Keratinocyte (primary cell): ENCODE data around the gene SPAG16. TPM values are rescaled to one million over a fixed set of nuclear protein-coding genes. Genes with fewer than 3 reads are reported as not detected.
A peak's percentile ranks its signal among the peaks of the same experiment; 100 is the strongest.

Experiments
- DNase-seq: peaks from one replicate; pipeline ENCODE4 v3.0.0-alpha.2; 2011; ENCODE audit warnings: low read depth, missing footprints, low spot score
- FAIRE-seq: peaks from 2 replicates; lab custom pipeline; 2011; peaks lifted over from hg19 to GRCh38; lab: Jason Lieb, UNC
- H2AFZ ChIP-seq: 2 replicates; pipeline ENCODE4 v1.6.0; 2012; ENCODE audit warnings: low read length, control low read depth, inconsistent platforms; ENCODE audit not compliant: control insufficient read depth
- H3K27ac ChIP-seq: 2 replicates; pipeline ENCODE4 v1.5.1; 2011; ENCODE audit warnings: low read length; ENCODE audit not compliant: control insufficient read depth, insufficient read depth
- H3K27me3 ChIP-seq: 3 replicates; pipeline ENCODE4 v1.6.0; 2011; ENCODE audit warnings: low read length; ENCODE audit not compliant: control insufficient read depth, insufficient read depth; ENCODE audit errors: extremely low read depth
- H3K36me3 ChIP-seq, 2 experiments: 2 replicates in 1 of 2; 3 replicates in 1 of 2; pipeline ENCODE4 v1.5.1; 2011; ENCODE audit warnings: low read length in 2 of 2, mild to moderate bottlenecking in 1 of 2; ENCODE audit not compliant: control insufficient read depth in 2 of 2, insufficient read depth in 2 of 2; ENCODE audit errors: extremely low read depth in 1 of 2
- H3K4me1 ChIP-seq: 3 replicates; pipeline ENCODE4 v1.5.1; 2011; ENCODE audit warnings: low read length; ENCODE audit not compliant: control insufficient read depth, insufficient read depth; ENCODE audit errors: extremely low read depth
- H3K4me2 ChIP-seq: 3 replicates; pipeline ENCODE4 v1.6.0; 2011; ENCODE audit warnings: low read depth, low read length; ENCODE audit not compliant: control insufficient read depth, insufficient read depth; ENCODE audit errors: extremely low read depth
- H3K4me3 ChIP-seq, 3 experiments: fragments of 200-600 bp in 1 of 3; sonication (generic) in 1 of 3; 2 replicates in 2 of 3; 3 replicates in 1 of 3; pipeline ENCODE4 v1.5.1; 2011 to 2016; ENCODE audit warnings: low read length in 3 of 3, mild to moderate bottlenecking in 3 of 3, control low read depth in 2 of 3, inconsistent platforms in 1 of 3, low read depth in 1 of 3, mixed read lengths in 1 of 3, mixed run types in 1 of 3, moderate library complexity in 1 of 3; ENCODE audit not compliant: control insufficient read depth in 2 of 3, insufficient read depth in 2 of 3; ENCODE audit errors: extremely low read depth in 1 of 3
- H3K79me2 ChIP-seq: 2 replicates; pipeline ENCODE4 v1.6.0; 2012; ENCODE audit warnings: low read length; ENCODE audit not compliant: control insufficient read depth, insufficient read depth
- H3K9ac ChIP-seq: 3 replicates; pipeline ENCODE4 v1.6.0; 2011; ENCODE audit warnings: low read length; ENCODE audit not compliant: control insufficient read depth, insufficient read depth; ENCODE audit errors: extremely low read depth
- H3K9me1 ChIP-seq: 3 replicates; pipeline ENCODE4 v1.6.0; 2011; ENCODE audit warnings: low read length; ENCODE audit not compliant: control insufficient read depth, insufficient read depth; ENCODE audit errors: extremely low read depth
- H3K9me3 ChIP-seq: 2 replicates; pipeline ENCODE4 v1.5.1; 2012; ENCODE audit warnings: low read depth, low read length; ENCODE audit not compliant: control insufficient read depth
- H4K20me1 ChIP-seq: 3 replicates; pipeline ENCODE4 v1.6.0; 2011; ENCODE audit warnings: low read length; ENCODE audit not compliant: control insufficient read depth, insufficient read depth; ENCODE audit errors: extremely low read depth
- CTCF ChIP-seq, 3 experiments: IDR thresholded peaks in 1 of 3; conservative IDR thresholded peaks in 1 of 3; optimal IDR thresholded peaks in 1 of 3; 2 replicates in 2 of 3; 3 replicates in 1 of 3; pipeline versions ENCODE3 to v1.5.1; 2011; ENCODE audit warnings: low read length in 3 of 3, mild to moderate bottlenecking in 3 of 3, moderate library complexity in 2 of 3, control low read depth in 1 of 3, inconsistent platforms in 1 of 3; ENCODE audit not compliant: insufficient read depth in 2 of 3; ENCODE audit errors: extremely low read depth in 1 of 3
- EZH2 ChIP-seq: IDR thresholded peaks from one replicate; pipeline ENCODE4 v1.6.1; 2012; ENCODE audit warnings: inconsistent platforms, mild to moderate bottlenecking, low read length, moderate library complexity
- dilution Hi-C: fragments of 300-500 bp; cut with MboI; formaldehyde crosslinking; loops from one replicate; pipeline ENCODE4 v1.7.0; 2020; ENCODE audit warnings: low sequenced_read_pairs; ENCODE audit not compliant: extremely low pct_ligation_motif_present
- polyA plus RNA-seq, 5 experiments: library from polyadenylated mRNA; depleted of rRNA in 3 of 5; stranded (reverse) in 3 of 5; stranded (forward) in 1 of 5; unstranded in 1 of 5; fragments of >200 nt; gene quantifications; 1 replicate in 1 of 5; 2 replicates in 3 of 5; 3 replicates in 1 of 5; pipeline versions ENCODE4 v1.2.1 to v1.2.3, GENCODE V29; 2011 to 2012; ENCODE audit warnings: missing spikeins in 2 of 5, low read depth in 1 of 5, low replicate concordance in 1 of 5

The SPAG16 gene
- polyA plus RNA-seq, 1 donor (not counting 4 experiments of a cell fraction or from before 2014, with no cell fraction given) = 19.6 TPM

- Histone ChIP-seq H3K4me3 (no peak overlapping the region), H3K9me1 (no peaks in the 10 kb centered on the region), H2AFZ (no peak overlapping the region), H3K4me2 (no peak overlapping the region), H3K79me2 (no peaks in the 10 kb centered on the region), H3K9ac (no peak overlapping the region), H3K36me3 (no peaks in the 10 kb centered on the region), H3K27ac (no peak overlapping the region), H3K4me1 (peaks cover 4% of the 10 kb centered on the region), H3K9me3 (no peaks in the 10 kb centered on the region), H3K27me3 (no peaks in the 10 kb centered on the region), H4K20me1 (no peaks in the 10 kb centered on the region)
- dilution Hi-C loops = no loop called here
- TF ChIP-seq EZH2 = no peak
- TF ChIP-seq CTCF (optimal IDR thresholded peaks at IDR 0.05 in 1 of 3, IDR thresholded peaks at IDR 0.05 in 1 of 3, conservative IDR thresholded peaks at IDR 0.05 in 1 of 3; ENCODE audit: extremely low read depth in 1 of 3, insufficient read depth in 2 of 3, low read length in 3 of 3) = no peak
- no peak for FAIRE-seq
- DNase-seq = no peak
These were observed 36.7 kb upstream of the SPAG16 start for GRCh38 chr2:213247566-213247965.

GRCh38 chr2:213248637-213249036 is 35.6 kb upstream of the SPAG16 start:
- Histone ChIP-seq H2AFZ (peak overlapping the region; percentile 53), H3K9me3 (no peaks in the 10 kb centered on the region), H3K9ac (no peak overlapping the region), H3K4me2 (no peak overlapping the region), H3K27me3 (no peaks in the 10 kb centered on the region), H4K20me1 (no peaks in the 10 kb centered on the region), H3K36me3 (no peaks in the 10 kb centered on the region), H3K79me2 (no peaks in the 10 kb centered on the region), H3K27ac (no peak overlapping the region), H3K9me1 (no peaks in the 10 kb centered on the region), H3K4me3 (no peak overlapping the region), H3K4me1 (peaks cover 4% of the 10 kb centered on the region)
- no peak for TF ChIP-seq EZH2
- no peak for TF ChIP-seq CTCF (optimal IDR thresholded peaks at IDR 0.05 in 1 of 3, IDR thresholded peaks at IDR 0.05 in 1 of 3, conservative IDR thresholded peaks at IDR 0.05 in 1 of 3; ENCODE audit: extremely low read depth in 1 of 3, insufficient read depth in 2 of 3, low read length in 3 of 3)
- FAIRE-seq = peak; percentile 85
- DNase-seq = no peak
- dilution Hi-C loops = no loop called here
